PC-9 (cell line): ENCODE measurements around the gene ZNF57. TPM values are rescaled to one million over a fixed set of nuclear protein-coding genes. Genes with fewer than 3 reads are reported as not detected.

Experiments used
- BruUV-seq: library from RNA; stranded (reverse); fragments of 400-500 nt; replicated peaks from 2 replicates; lab custom pipeline; 2021; lab: Mats Ljungman, UMichigan
- CTCF ChIA-PET: fragments of 300-600 bp; sonication (Branson Sonifier 250); formaldehyde crosslinking; loops from one replicate; lab custom pipeline; 2022; ENCODE audit warnings: antibody characterized with exemption; lab: Charles Lee
- POLR2A ChIA-PET: fragments of 300-600 bp; sonication (Branson Sonifier 250); formaldehyde crosslinking; loops from one replicate; lab custom pipeline; 2022; ENCODE audit warnings: antibody characterized with exemption; ENCODE audit not compliant: unreplicated experiment; lab: Charles Lee
- DNase-seq, 2 experiments: peaks; one replicate each; pipeline versions ENCODE4 v3.0.0 to v3.0.0-alpha.2; 2015 to 2022; ENCODE audit warnings: mixed read lengths in 1 of 2
- H2AFZ ChIP-seq: fragments of 200-600 bp; sonication (generic); 2 replicates; pipeline ENCODE4 v1.8.1; 2017; ENCODE audit warnings: antibody characterized with exemption
- H3F3A ChIP-seq: fragments of 200-600 bp; sonication (generic); 2 replicates; pipeline ENCODE4 v1.8.1; 2017; ENCODE audit warnings: antibody characterized with exemption, mild to moderate bottlenecking, low read depth; ENCODE audit not compliant: insufficient read depth
- H3K27ac ChIP-seq: fragments of 200-600 bp; sonication (generic); 2 replicates; pipeline ENCODE4 v1.6.1; 2016; ENCODE audit warnings: mixed run types
- H3K27me3 ChIP-seq: fragments of 200-600 bp; sonication (generic); 2 replicates; pipeline ENCODE4 v1.6.1; 2016; ENCODE audit warnings: low read depth, mixed run types; ENCODE audit not compliant: insufficient read depth
- H3K36me3 ChIP-seq: fragments of 200-600 bp; sonication (generic); 2 replicates; pipeline ENCODE4 v1.6.1; 2016; ENCODE audit warnings: low read depth, mixed run types
- H3K4me1 ChIP-seq: fragments of 200-600 bp; sonication (generic); replicated peaks from 2 replicates; pipeline ENCODE4 v1.6.1; 2016; ENCODE audit warnings: mixed run types; ENCODE audit not compliant: insufficient read depth
- H3K4me2 ChIP-seq: fragments of 200-600 bp; sonication (generic); 2 replicates; pipeline ENCODE4 v1.6.1; 2017; ENCODE audit warnings: mixed run types
- H3K4me3 ChIP-seq: fragments of 200-600 bp; sonication (generic); 2 replicates; pipeline ENCODE4 v1.6.1; 2016; ENCODE audit warnings: mixed run types
- H3K79me2 ChIP-seq: fragments of 200-600 bp; sonication (generic); 2 replicates; pipeline ENCODE4 v1.6.1; 2017; ENCODE audit warnings: low read depth, mixed run types
- H3K9me2 ChIP-seq: fragments of 200-600 bp; sonication (generic); 2 replicates; pipeline ENCODE4 v1.8.1; 2017; ENCODE audit warnings: mild to moderate bottlenecking; ENCODE audit not compliant: insufficient read depth
- H3K9me3 ChIP-seq: fragments of 200-600 bp; sonication (generic); 2 replicates; pipeline ENCODE4 v1.8.1; 2016; ENCODE audit warnings: low read depth; ENCODE audit not compliant: insufficient read depth
- H4K20me1 ChIP-seq: fragments of 200-600 bp; sonication (generic); 2 replicates; pipeline ENCODE4 v1.8.1; 2017; ENCODE audit not compliant: insufficient read depth
- CTCF ChIP-seq: fragments of 200-600 bp; sonication (generic); conservative IDR thresholded peaks from 2 replicates; pipeline ENCODE4 v1.6.1; 2017; ENCODE audit warnings: mixed run types, antibody characterized with exemption, mild to moderate bottlenecking, moderate library complexity
- EZH2 ChIP-seq: fragments of 200-600 bp; sonication (generic); IDR thresholded peaks from 2 replicates; pipeline ENCODE4 v1.8.0; 2017; ENCODE audit warnings: antibody characterized with exemption, low read depth
- intact Hi-C: fragments of 100-400 bp; cut with micrococcal nuclease; formaldehyde crosslinking; loops from one replicate; pipeline ENCODE4 v1.10.0; 2022; ENCODE audit not compliant: unreplicated experiment
- total RNA-seq: library from RNA; stranded (reverse); gene quantifications from 2 replicates; pipeline ENCODE4 v1.2.3, GENCODE V29; 2021

ZNF57 gene
- total RNA-seq, 1 experiment from 2014 or later = 2.6 TPM

GRCh38 chr19:2967972-2968371 lies 67.2 kb downstream of the ZNF57 start:
- 0 out of 2 replicates have a peak, but pooled peaks cover 4% of the 10 kb centered on the region for H3K4me1 ChIP-seq
- H3K9me3 ChIP-seq = no peaks in the 10 kb centered on the region
- TF ChIP-seq EZH2 (no peak), CTCF (no peak)
- no peaks in the 10 kb centered on the region for H3F3A ChIP-seq
- no peaks in the 10 kb centered on the region for H3K27me3 ChIP-seq
- no peak overlapping the region for H3K4me3 ChIP-seq
- DNase-seq = no peak
- no peak overlapping the region for H2AFZ ChIP-seq
- H3K36me3 ChIP-seq = no peaks in the 10 kb centered on the region
- no peak overlapping the region for H3K4me2 ChIP-seq
- BruUV-seq = no TSS peak
- no peaks in the 10 kb centered on the region for H3K9me2 ChIP-seq
- H3K79me2 ChIP-seq = no peaks in the 10 kb centered on the region
- CTCF ChIA-PET = no interaction called here
- H4K20me1 ChIP-seq = no peaks in the 10 kb centered on the region
- intact Hi-C loops = no loop called here
- no peak overlapping the region for H3K27ac ChIP-seq
- POLR2A ChIA-PET = no interaction called here

Other genes starting within 250 kb of the ZNF57 start
- gene GNG7, start 198.2 kb upstream of the ZNF57 start, total RNA-seq = 2.8 and 3.0 TPM in 2 replicates
- gene DIRAS1, start 179.6 kb upstream of the ZNF57 start, total RNA-seq = 0.57 and 1.0 TPM in 2 replicates
- 21.6 and 25.3 TPM in 2 replicates for gene SLC39A3, start 160.9 kb upstream of the ZNF57 start, total RNA-seq
- gene SGTA, start 117.7 kb upstream of the ZNF57 start, total RNA-seq = 35.1 and 40.7 TPM in 2 replicates
- 83.2 and 85.8 TPM in 2 replicates for gene THOP1, start 115.4 kb upstream of the ZNF57 start, total RNA-seq
- 3.3 and 5.6 TPM in 2 replicates for gene ZNF554, start 81.1 kb upstream of the ZNF57 start, total RNA-seq
- gene ZNF555, start 59.5 kb upstream of the ZNF57 start, total RNA-seq = 1.2 and 2.2 TPM in 2 replicates
- gene ZNF556, start 33.6 kb upstream of the ZNF57 start, total RNA-seq = not detected in 2 replicates
- 2.1 and 2.5 TPM in 2 replicates for gene ZNF77, start 44.0 kb downstream of the ZNF57 start, total RNA-seq
- 0.90 and 1.1 TPM in 2 replicates for gene TLE6, start 76.6 kb downstream of the ZNF57 start, total RNA-seq
- 13.7 and 21.8 TPM in 2 replicates for gene TLE2, start 128.4 kb downstream of the ZNF57 start, total RNA-seq
- gene TLE5, start 161.6 kb downstream of the ZNF57 start, total RNA-seq = 210 and 217 TPM in 2 replicates
- gene GNA11, start 193.4 kb downstream of the ZNF57 start, total RNA-seq = 36.9 and 38.8 TPM in 2 replicates
- gene GNA15, start 235.1 kb downstream of the ZNF57 start, total RNA-seq = 14.2 and 16.3 TPM in 2 replicates